Activated T-cell treated with anti-CD3 and anti-CD28 coated beads, Interleukin-2, amount 50 U/mL, for 72 hours (primary cell): ENCODE measurements around the gene SIPA1L3. TPM values are rescaled to one million over a fixed set of nuclear protein-coding genes. Genes with fewer than 3 reads are reported as not detected.
"Not testable (repeated sequence)": the region's sequence is repeated elsewhere in the genome, so short reads cannot be mapped to it uniquely, and the experiment has no call there.

Experiments used
- ATAC-seq, 2 donors: fragments of 150-1000 bp; cut with Tn5 transposase; replicated peaks in 1 of 2; 2 replicates each; pipeline ENCODE4 v1.10.0; 2021; ENCODE audit warnings: moderate library complexity in 2 of 2, mild to moderate bottlenecking in 1 of 2
- DNase-seq, 2 donors: peaks; one replicate each; pipeline ENCODE4 v3.0.0; 2021 to 2022; ENCODE audit warnings: mixed read lengths in 1 of 2
- H3K27ac Mint-ChIP-seq: one replicate; pipeline ENCODE4 v1.8.0; 2022; ENCODE audit warnings: mild to moderate bottlenecking, moderate library complexity, mixed read lengths
- H3K27me3 Mint-ChIP-seq: one replicate; pipeline ENCODE4 v1.8.0; 2022; ENCODE audit warnings: low read depth, mixed read lengths
- H3K36me3 Mint-ChIP-seq, 2 donors: one replicate each; pipeline ENCODE4 v1.8.0; 2022; ENCODE audit warnings: mixed read lengths in 2 of 2, mild to moderate bottlenecking in 1 of 2; ENCODE audit not compliant: insufficient read depth in 2 of 2
- H3K4me1 Mint-ChIP-seq: one replicate; pipeline ENCODE4 v1.8.0; 2022; ENCODE audit warnings: low read depth, mixed read lengths
- H3K4me3 Mint-ChIP-seq, 2 donors: one replicate each; pipeline ENCODE4 v1.8.0; 2022; ENCODE audit warnings: mild to moderate bottlenecking in 2 of 2, mixed read lengths in 2 of 2, moderate library complexity in 2 of 2
- H3K9me3 Mint-ChIP-seq, 2 donors: one replicate each; pipeline ENCODE4 v1.8.0; 2022; ENCODE audit warnings: mixed read lengths in 2 of 2
- total RNA-seq, 2 donors: library from RNA; stranded (reverse); gene quantifications; one replicate each; pipeline ENCODE4 v1.2.3, GENCODE V29; 2022

Gene SIPA1L3
- total RNA-seq, 2 donors from 2014 or later: 12.8 TPM

- no peaks in the 10 kb centered on the region for H3K9me3 Mint-ChIP-seq
- H3K27ac Mint-ChIP-seq: no peak overlapping the region
- no peaks in the 10 kb centered on the region for H3K27me3 Mint-ChIP-seq
- no peak overlapping the region for H3K4me3 Mint-ChIP-seq
- no peaks in the 10 kb centered on the region for H3K36me3 Mint-ChIP-seq
- ATAC-seq: no peak
- DNase-seq: no peak
- no peaks in the 10 kb centered on the region for H3K4me1 Mint-ChIP-seq
Measured at GRCh38 chr19:37899453-37899852, 7.6 kb upstream of the SIPA1L3 start.

GRCh38 chr19:37899966-37900365, 7.0 kb upstream of the SIPA1L3 start:
- H3K27me3 Mint-ChIP-seq: no peaks in the 10 kb centered on the region
- no peak for ATAC-seq
- no peaks in the 10 kb centered on the region for H3K9me3 Mint-ChIP-seq
- no peak overlapping the region for H3K4me3 Mint-ChIP-seq
- no peak overlapping the region for H3K27ac Mint-ChIP-seq
- DNase-seq: no peak
- no peaks in the 10 kb centered on the region for H3K36me3 Mint-ChIP-seq
- H3K4me1 Mint-ChIP-seq: no peaks in the 10 kb centered on the region

- peaks cover 0 to 1% of the 10 kb centered on the region in 2 donors for H3K36me3 Mint-ChIP-seq
- H3K27ac Mint-ChIP-seq: no peak overlapping the region
- ATAC-seq (peak; percentile 17 to 25), DNase-seq (peak; percentile 87 to 88)
- H3K4me1 Mint-ChIP-seq: peaks cover 8% of the 10 kb centered on the region
- H3K9me3 Mint-ChIP-seq: no peaks in the 10 kb centered on the region
- H3K4me3 Mint-ChIP-seq: no peak overlapping the region
- H3K27me3 Mint-ChIP-seq: no peaks in the 10 kb centered on the region
Measured at GRCh38 chr19:37902668-37903067, 4.3 kb upstream of the SIPA1L3 start.

- Mint-ChIP-seq H3K4me3 (no peak overlapping the region), H3K27me3 (no peaks in the 10 kb centered on the region), H3K36me3 (peaks cover 0 to 1% of the 10 kb centered on the region in 2 donors), H3K27ac (no peak overlapping the region), H3K4me1 (peaks cover 13% of the 10 kb centered on the region), H3K9me3 (no peaks in the 10 kb centered on the region)
- DNase-seq: no peak
- ATAC-seq: no peak
Measured at GRCh38 chr19:37903096-37903495, 3.9 kb upstream of the SIPA1L3 start.

GRCh38 chr19:37905946-37906868, 801 bp upstream of the SIPA1L3 start, which contains the start of gene WDR87:
Gene WDR87 (minus strand): TSS chr19:37906594. CDS start chr19:37898239, 8,355 bp downstream.
- Mint-ChIP-seq H3K4me3 (peak within 1 kb of the TSS; percentile 83 to 92), H3K36me3 (peaks cover 0 to 1% of the 10 kb centered on the region in 2 donors), H3K27ac (peak within 1 kb of the TSS; percentile 50), H3K9me3 (no peaks in the 10 kb centered on the region), H3K4me1 (peaks cover 26% of the 10 kb centered on the region), H3K27me3 (no peaks in the 10 kb centered on the region)
- DNase-seq (peak; percentile 51 to 53), ATAC-seq (peak; percentile 32 to 34)

GRCh38 chr19:37907735-37908455, 887 bp downstream of the SIPA1L3 start:
- no peak for ATAC-seq
- DNase-seq: no peak
- H3K9me3 Mint-ChIP-seq: no peaks in the 10 kb centered on the region
- no peaks in the 10 kb centered on the region for H3K27me3 Mint-ChIP-seq
- peaks cover 0 to 1% of the 10 kb centered on the region in 2 donors for H3K36me3 Mint-ChIP-seq
- H3K4me3 Mint-ChIP-seq: peak overlapping the region; percentile 83 to 92
- no peak overlapping the region for H3K27ac Mint-ChIP-seq
- H3K4me1 Mint-ChIP-seq: peaks cover 26% of the 10 kb centered on the region

- no peaks in the 10 kb centered on the region for H3K9me3 Mint-ChIP-seq
- H3K27me3 Mint-ChIP-seq: no peaks in the 10 kb centered on the region
- DNase-seq (no peak), ATAC-seq (no peak)
- peaks cover 32% of the 10 kb centered on the region for H3K4me1 Mint-ChIP-seq
- no peak overlapping the region for H3K27ac Mint-ChIP-seq
- H3K36me3 Mint-ChIP-seq: peaks cover 0 to 1% of the 10 kb centered on the region in 2 donors
- no peak overlapping the region for H3K4me3 Mint-ChIP-seq
Measured at GRCh38 chr19:37909661-37910199, 2.7 kb downstream of the SIPA1L3 start.

GRCh38 chr19:37914908-37915307, 7.9 kb downstream of the SIPA1L3 start:
- ATAC-seq (no peak), DNase-seq (no peak)
- peaks cover 12% of the 10 kb centered on the region for H3K4me1 Mint-ChIP-seq
- no peaks in the 10 kb centered on the region for H3K9me3 Mint-ChIP-seq
- H3K36me3 Mint-ChIP-seq: no peaks in the 10 kb centered on the region
- no peaks in the 10 kb centered on the region for H3K27me3 Mint-ChIP-seq
- no peak overlapping the region for H3K4me3 Mint-ChIP-seq
- H3K27ac Mint-ChIP-seq: peak overlapping the region; percentile 0

- H3K4me1 Mint-ChIP-seq: peaks cover 23% of the 10 kb centered on the region
- H3K27me3 Mint-ChIP-seq: no peaks in the 10 kb centered on the region
- H3K27ac Mint-ChIP-seq: no peak overlapping the region
- DNase-seq (no peak), ATAC-seq (no peak)
- H3K4me3 Mint-ChIP-seq: peak overlapping the region in 1 of 2 donors; percentile 48
- no peaks in the 10 kb centered on the region for H3K9me3 Mint-ChIP-seq
- H3K36me3 Mint-ChIP-seq: no peaks in the 10 kb centered on the region
Measured at GRCh38 chr19:37920591-37921450, 13.8 kb downstream of the SIPA1L3 start.

GRCh38 chr19:37924573-37924972, 17.6 kb downstream of the SIPA1L3 start:
- not testable (repeated sequence) for ATAC-seq

GRCh38 chr19:37925212-37925611, 18.2 kb downstream of the SIPA1L3 start:
- ATAC-seq (no peak), DNase-seq (no peak)
- Mint-ChIP-seq H3K27ac (no peak overlapping the region), H3K27me3 (no peaks in the 10 kb centered on the region), H3K36me3 (no peaks in the 10 kb centered on the region), H3K9me3 (no peaks in the 10 kb centered on the region), H3K4me1 (peaks cover 25% of the 10 kb centered on the region), H3K4me3 (no peak overlapping the region)

More at GRCh38 chr19:37924573-37924972, 17.6 kb downstream of the SIPA1L3 start:
- not testable (repeated sequence) for H3K27ac Mint-ChIP-seq, H3K27me3 Mint-ChIP-seq, H3K36me3 Mint-ChIP-seq, DNase-seq, H3K9me3 Mint-ChIP-seq, H3K4me3 Mint-ChIP-seq
- H3K4me1 Mint-ChIP-seq: peaks cover 28% of the 10 kb centered on the region

- Mint-ChIP-seq H3K4me3 (no peak overlapping the region), H3K4me1 (peaks cover 15% of the 10 kb centered on the region), H3K27ac (no peak overlapping the region), H3K27me3 (no peaks in the 10 kb centered on the region), H3K9me3 (no peaks in the 10 kb centered on the region), H3K36me3 (no peaks in the 10 kb centered on the region)
- no peak for DNase-seq
- no peak for ATAC-seq
Measured at GRCh38 chr19:37926255-37926654, 19.2 kb downstream of the SIPA1L3 start.
